H1 (cell line): ENCODE results near the gene TCF20. TPM values are rescaled to one million over a fixed set of nuclear protein-coding genes. Genes with fewer than 3 reads are reported as not detected.

Experiments used
- CTCF ChIA-PET: fragments of 300-600 bp; sonication (Branson Sonifier 250); formaldehyde crosslinking; loops from one replicate; lab custom pipeline; 2021; ENCODE audit not compliant: partially characterized antibody; lab: Charles Lee
- POLR2A ChIA-PET: fragments of 300-600 bp; sonication (Branson Sonifier 250); formaldehyde crosslinking; loops from one replicate; lab custom pipeline; 2021; ENCODE audit warnings: inconsistent platforms; ENCODE audit not compliant: partially characterized antibody; lab: Charles Lee
- DNase-seq, 2 experiments: peaks; one replicate each; pipeline versions ENCODE4 v3.0.0 to v3.0.0-alpha.2; 2010 to 2022; ENCODE audit warnings: low spot score in 2 of 2, low read depth in 1 of 2, mixed read lengths in 1 of 2
- FAIRE-seq: peaks from 2 replicates; lab custom pipeline; 2011; peaks lifted over from hg19 to GRCh38; lab: Jason Lieb, UNC
- H2AFZ ChIP-seq: 2 replicates; pipeline ENCODE4 v1.8.1; 2012; ENCODE audit warnings: low read length, inconsistent platforms
- H2AK5ac ChIP-seq: 2 replicates; pipeline ENCODE4 v1.6.1; 2013; ENCODE audit warnings: low read depth, low read length
- H2BK120ac ChIP-seq: replicated peaks from 2 replicates; pipeline ENCODE3; 2013; ENCODE audit warnings: low read depth, low read length, inconsistent platforms
- H2BK12ac ChIP-seq: 2 replicates; pipeline ENCODE4 v1.6.1; 2013; ENCODE audit warnings: low read depth, low read length
- H2BK15ac ChIP-seq: 2 replicates; pipeline ENCODE4 v1.6.1; 2013; ENCODE audit warnings: low read length
- H2BK20ac ChIP-seq: 2 replicates; pipeline ENCODE4 v1.6.1; 2013; ENCODE audit warnings: low read length
- H2BK5ac ChIP-seq: 2 replicates; pipeline ENCODE4 v1.6.1; 2013; ENCODE audit warnings: low read depth, low read length
- H3K14ac ChIP-seq: 2 replicates; pipeline ENCODE4 v1.6.1; 2013; ENCODE audit warnings: inconsistent platforms; ENCODE audit not compliant: insufficient read length
- H3K18ac ChIP-seq: 2 replicates; pipeline ENCODE4 v1.6.1; 2013; ENCODE audit warnings: low read length; ENCODE audit errors: extremely low read depth
- H3K23ac ChIP-seq: 2 replicates; pipeline ENCODE4 v1.6.1; 2013; ENCODE audit warnings: inconsistent platforms; ENCODE audit not compliant: insufficient read length
- H3K23me2 ChIP-seq: 2 replicates; pipeline ENCODE4 v1.6.1; 2013; ENCODE audit warnings: low read depth, low read length
- H3K27ac ChIP-seq: 2 replicates; pipeline ENCODE4 v1.6.1; 2011; ENCODE audit warnings: low read depth, low read length, inconsistent platforms
- H3K27me3 ChIP-seq, 4 experiments: replicated peaks in 1 of 4; 1 replicate in 1 of 4; 2 replicates in 3 of 4; pipeline versions ENCODE4 v1.6.1 to v1.8.1; 2011 to 2013; ENCODE audit warnings: low read length in 3 of 4, mild to moderate bottlenecking in 3 of 4, inconsistent platforms in 2 of 4, mixed read lengths in 2 of 4, moderate library complexity in 1 of 4; ENCODE audit not compliant: control insufficient read depth in 3 of 4, insufficient read depth in 3 of 4; ENCODE audit errors: extremely low read depth in 1 of 4
- H3K36me3 ChIP-seq, 4 experiments: 2 replicates each; pipeline versions ENCODE4 v1.6.1 to v1.8.1; 2011 to 2013; ENCODE audit warnings: mild to moderate bottlenecking in 4 of 4, low read length in 3 of 4, moderate library complexity in 2 of 4, control low read depth in 1 of 4, inconsistent platforms in 1 of 4; ENCODE audit not compliant: insufficient read depth in 4 of 4, control insufficient read depth in 2 of 4
- H3K4ac ChIP-seq: replicated peaks from 2 replicates; pipeline ENCODE3; 2013; ENCODE audit warnings: low read length, low read depth, mixed read lengths, inconsistent platforms; ENCODE audit not compliant: insufficient read length
- H3K4me1 ChIP-seq, 4 experiments: replicated peaks in 1 of 4; 1 replicate in 1 of 4; 2 replicates in 3 of 4; pipeline versions ENCODE4 v1.6.1 to v1.8.1; 2011 to 2013; ENCODE audit warnings: low read length in 3 of 4, inconsistent platforms in 2 of 4, mixed read lengths in 1 of 4; ENCODE audit not compliant: insufficient read depth in 4 of 4, control insufficient read depth in 3 of 4
- H3K4me2 ChIP-seq, 2 experiments: 2 replicates each; pipeline versions ENCODE4 v1.6.1 to v1.8.1; 2011 to 2013; ENCODE audit warnings: low read depth in 2 of 2, low read length in 2 of 2, control low read depth in 1 of 2, inconsistent platforms in 1 of 2, mild to moderate bottlenecking in 1 of 2; ENCODE audit not compliant: insufficient read depth in 1 of 2
- H3K4me3 ChIP-seq, 4 experiments: fragments of 200-600, 300-600 bp in 1 of 4; sonication (generic), shearing (Covaris generic), sonication (Bioruptor Twin) in 1 of 4; 2 replicates each; pipeline versions ENCODE4 v1.5.1 to v1.8.1; 2011 to 2016; ENCODE audit warnings: low read length in 4 of 4, low read depth in 3 of 4, control low read depth in 2 of 4, inconsistent platforms in 2 of 4, mild to moderate bottlenecking in 2 of 4, mixed read lengths in 1 of 4, moderate library complexity in 1 of 4; ENCODE audit not compliant: insufficient read depth in 2 of 4; ENCODE audit errors: extremely low read depth in 1 of 4
- H3K56ac ChIP-seq: replicated peaks from 2 replicates; pipeline ENCODE3; 2013; ENCODE audit warnings: low read depth, mild to moderate bottlenecking, mixed read lengths, low read length, inconsistent platforms; ENCODE audit not compliant: insufficient read length
- H3K79me1 ChIP-seq: 2 replicates; pipeline ENCODE4 v1.6.1; 2013; ENCODE audit warnings: low read depth, low read length, control low read depth
- H3K79me2 ChIP-seq, 2 experiments: 2 replicates each; pipeline versions ENCODE4 v1.6.1 to v1.8.1; 2012 to 2013; ENCODE audit warnings: low read length in 2 of 2, mild to moderate bottlenecking in 2 of 2, inconsistent platforms in 1 of 2; ENCODE audit not compliant: insufficient read depth in 2 of 2, control insufficient read depth in 1 of 2
- H3K9ac ChIP-seq, 4 experiments: replicated peaks in 1 of 4; 1 replicate in 1 of 4; 2 replicates in 3 of 4; pipeline versions ENCODE4 v1.6.1 to v1.8.1; 2011 to 2013; ENCODE audit warnings: low read depth in 3 of 4, low read length in 3 of 4, control low read depth in 2 of 4, mild to moderate bottlenecking in 2 of 4, moderate library complexity in 2 of 4, inconsistent platforms in 1 of 4; ENCODE audit errors: extremely low read depth in 1 of 4
- H3K9me3 ChIP-seq, 2 experiments: 2 replicates each; pipeline versions ENCODE4 v1.6.1 to v1.8.1; 2012 to 2013; ENCODE audit warnings: mild to moderate bottlenecking in 2 of 2, moderate library complexity in 2 of 2, control low read depth in 1 of 2, inconsistent platforms in 1 of 2, low read depth in 1 of 2, low read length in 1 of 2, mixed read lengths in 1 of 2; ENCODE audit not compliant: insufficient read depth in 2 of 2
- H4K20me1 ChIP-seq, 2 experiments: replicated peaks in 1 of 2; 2 replicates each; pipeline versions ENCODE3 to v1.8.1; 2011 to 2013; ENCODE audit warnings: inconsistent platforms in 2 of 2, low read length in 2 of 2, mild to moderate bottlenecking in 1 of 2; ENCODE audit not compliant: insufficient read depth in 2 of 2, control insufficient read depth in 1 of 2
- H4K5ac ChIP-seq: 2 replicates; pipeline ENCODE4 v1.6.1; 2013; ENCODE audit warnings: low read length, low read depth, mixed read lengths, inconsistent platforms; ENCODE audit not compliant: insufficient read length
- H4K8ac ChIP-seq: 2 replicates; pipeline ENCODE4 v1.8.0; 2013; ENCODE audit warnings: mild to moderate bottlenecking, moderate library complexity, low read length, inconsistent platforms; ENCODE audit not compliant: insufficient read depth; ENCODE audit errors: extremely low read depth
- H4K91ac ChIP-seq: replicated peaks from 2 replicates; pipeline ENCODE3; 2013; ENCODE audit warnings: low read length, mixed read lengths, inconsistent platforms; ENCODE audit not compliant: insufficient read length
- CHD1 ChIP-seq: IDR thresholded peaks from 2 replicates; pipeline ENCODE4 v1.6.1; 2012; ENCODE audit warnings: low read depth, low read length, improper control_type of control experiment
- GTF2F1 ChIP-seq: IDR thresholded peaks from 2 replicates; pipeline ENCODE4 v1.6.1; 2012; ENCODE audit warnings: low read depth, low read length, improper control_type of control experiment, borderline replicate concordance
- KDM4A ChIP-seq: IDR thresholded peaks from one replicate; pipeline ENCODE4 v1.7.1; 2012; ENCODE audit warnings: low read depth, mild to moderate bottlenecking, moderate library complexity, low read length, inconsistent platforms; ENCODE audit not compliant: severe bottlenecking
- MAFK ChIP-seq: IDR thresholded peaks from 2 replicates; pipeline ENCODE4 v1.6.1; 2012; ENCODE audit warnings: low read depth, mild to moderate bottlenecking, improper control_type of control experiment, low read length
- PHF8 ChIP-seq: fragments of 200-600 bp; sonication (generic); conservative IDR thresholded peaks from 2 replicates; pipeline ENCODE4 v1.7.1; 2012; ENCODE audit warnings: low read depth, mild to moderate bottlenecking, inconsistent platforms, low read length, moderate library complexity
- SIN3A ChIP-seq, 2 experiments: IDR thresholded peaks in 1 of 2; conservative IDR thresholded peaks in 1 of 2; 2 replicates each; pipeline ENCODE4 v1.6.1; 2011 to 2012; ENCODE audit warnings: low read length in 2 of 2, improper control_type of control experiment in 1 of 2, low read depth in 1 of 2, mild to moderate bottlenecking in 1 of 2
- SP2 ChIP-seq: IDR thresholded peaks from 2 replicates; pipeline ENCODE4 v1.6.1; 2012; ENCODE audit warnings: mild to moderate bottlenecking, low read length, inconsistent platforms
- TAF7 ChIP-seq: optimal IDR thresholded peaks from 2 replicates; pipeline ENCODE3; 2011; ENCODE audit warnings: low read depth, mild to moderate bottlenecking, inconsistent platforms, low read length, moderate library complexity, borderline replicate concordance
- WGBS, 2 experiments: shearing (Covaris generic) in 1 of 2; methylation state at CpG; one replicate each; pipeline versions ENCODE4 v1.1.6 to v1.1.7; 2013 to 2015; ENCODE audit warnings: low lambda C conversion rate in 2 of 2, mixed read lengths in 2 of 2, inconsistent platforms in 1 of 2, low coverage in 1 of 2, missing lambda C conversion rate in 1 of 2; ENCODE audit not compliant: insufficient replicate concordance in 2 of 2, insufficient coverage in 1 of 2, insufficient read length in 1 of 2; ENCODE audit errors: extremely low coverage in 1 of 2, missing lambda C conversion rate in 1 of 2; 5-methylcytosine and 5-hydroxymethylcytosine counted together
- polyA plus RNA-seq, 7 experiments: library from polyadenylated mRNA; depleted of rRNA in 3 of 7; stranded (reverse) in 5 of 7; unstranded in 2 of 7; fragments of >200 nt in 5 of 7; fragments of 200-250 nt in 2 of 7; gene quantifications; 1 replicate in 5 of 7; 2 replicates in 1 of 7; 4 replicates in 1 of 7; pipeline versions ENCODE4 v1.2.1 to v1.2.3, GENCODE V29; 2011 to 2013; ENCODE audit warnings: missing spikeins in 2 of 7, mixed read lengths in 2 of 7
- total RNA-seq: library from RNA; stranded (reverse); fragmentation: NEBNext Ultra II Directional; extraction: Animal tissue kit (Norgen Biotek cat#: 25700); gene quantifications from 2 replicates; pipeline ENCODE4 v1.2.1, GENCODE V29; 2021
- TF ChIP-seq, protein P1 (sequence below): IDR thresholded peaks from 2 replicates; pipeline ENCODE4 v1.6.1; 2012; ENCODE audit warnings: inconsistent platforms
- TF ChIP-seq, protein P2 (sequence below): IDR thresholded peaks from 2 replicates; pipeline ENCODE4 v1.6.1; 2011; ENCODE audit warnings: low read length, improper control_type of control experiment

The TCF20 gene
- total and polyA plus RNA-seq, 2 of the 8 experiments (the other 6 are each of a cell fraction or from before 2014, with no cell fraction given), result 22.0 to 79.8 TPM

DNA sequence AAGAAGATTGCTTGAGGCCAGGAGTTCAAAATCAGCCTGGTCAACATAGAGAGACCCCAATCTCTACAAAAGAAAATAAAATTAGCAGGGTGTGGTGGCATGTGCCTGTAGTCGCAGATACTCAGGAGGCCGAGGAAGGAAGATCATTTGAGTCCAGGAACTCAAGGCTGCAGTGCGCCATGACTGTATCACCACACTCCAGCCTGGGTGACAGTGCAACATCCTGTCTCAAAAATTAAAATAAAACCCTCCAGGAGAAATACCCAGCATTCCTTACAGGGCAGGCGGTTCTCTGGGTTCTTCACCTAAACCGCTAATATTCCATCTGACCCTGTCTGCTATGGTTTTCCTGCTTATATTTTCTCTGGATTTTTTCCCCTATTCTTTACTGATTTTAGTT, 13.5 kb downstream of the TCF20 start:
- no peak overlapping the region for H3K4me3 ChIP-seq
- H3K9me3 ChIP-seq, result no peaks in the 10 kb centered on the region
- no peak overlapping the region for H3K23ac ChIP-seq
- H3K79me2 ChIP-seq, result peaks cover 9 to 87% of the 10 kb centered on the region in 2 experiments
- no peak overlapping the region for H2BK15ac ChIP-seq
- no peak overlapping the region for H3K56ac ChIP-seq
- H3K9ac ChIP-seq, result no peak overlapping the region
- H4K5ac ChIP-seq, result no peak overlapping the region
- no peak overlapping the region for H2BK120ac ChIP-seq
- H3K4me2 ChIP-seq, result no peak overlapping the region
- ChIA-PET CTCF (no interaction called here), POLR2A (no interaction called here)
- FAIRE-seq, result no peak
- peaks cover 7% of the 10 kb centered on the region for H3K79me1 ChIP-seq
- H3K23me2 ChIP-seq, result no peaks in the 10 kb centered on the region
- H2BK5ac ChIP-seq, result no peak overlapping the region
- 95% methylated on average over 5 of the region's 5 CpGs; no CpG with 5 or more reads in 1 of the 2 experiments for WGBS, 2 experiments
- H3K4me1 ChIP-seq, result no peaks in the 10 kb centered on the region
- no peak overlapping the region for H2BK20ac ChIP-seq
- peaks cover 44 to 53% of the 10 kb centered on the region in 2 experiments for H4K20me1 ChIP-seq
- H3K27ac ChIP-seq, result no peak overlapping the region
- no peak overlapping the region for H3K4ac ChIP-seq
- H2AK5ac ChIP-seq, result no peak overlapping the region
- peaks cover 5 to 37% (median 14%) of the 10 kb centered on the region in 4 experiments for H3K27me3 ChIP-seq
- no peak overlapping the region for H2AFZ ChIP-seq
- no peak overlapping the region for H3K14ac ChIP-seq
- DNase-seq, result no peak
- H4K91ac ChIP-seq, result no peak overlapping the region
- H3K18ac ChIP-seq, result no peak overlapping the region
- no peaks in the 10 kb centered on the region for H3K36me3 ChIP-seq
- H2BK12ac ChIP-seq, result no peak overlapping the region
- no peak overlapping the region for H4K8ac ChIP-seq
- TF ChIP-seq, protein P1, sequence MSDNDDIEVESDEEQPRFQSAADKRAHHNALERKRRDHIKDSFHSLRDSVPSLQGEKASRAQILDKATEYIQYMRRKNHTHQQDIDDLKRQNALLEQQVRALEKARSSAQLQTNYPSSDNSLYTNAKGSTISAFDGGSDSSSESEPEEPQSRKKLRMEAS, result no peak
- TF ChIP-seq GTF2F1 (no peak), CHD1 (no peak), TAF7 (no peak), SP2 (no peak), KDM4A (no peak), SIN3A (conservative IDR thresholded peaks at IDR 0.05 in 1 of 2, IDR thresholded peaks at IDR 0.05 in 1 of 2; ENCODE audit: low read depth in 1 of 2, low read length in 2 of 2) (no peak), MAFK (no peak), PHF8 (no peak)
- TF ChIP-seq, protein P2, sequence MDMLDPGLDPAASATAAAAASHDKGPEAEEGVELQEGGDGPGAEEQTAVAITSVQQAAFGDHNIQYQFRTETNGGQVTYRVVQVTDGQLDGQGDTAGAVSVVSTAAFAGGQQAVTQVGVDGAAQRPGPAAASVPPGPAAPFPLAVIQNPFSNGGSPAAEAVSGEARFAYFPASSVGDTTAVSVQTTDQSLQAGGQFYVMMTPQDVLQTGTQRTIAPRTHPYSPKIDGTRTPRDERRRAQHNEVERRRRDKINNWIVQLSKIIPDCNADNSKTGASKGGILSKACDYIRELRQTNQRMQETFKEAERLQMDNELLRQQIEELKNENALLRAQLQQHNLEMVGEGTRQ, result no peak
